ENCODE measurements around the gene RAB5IF. TPM values are rescaled to one million over a fixed set of nuclear protein-coding genes. Genes with fewer than 3 reads are reported as not detected.

RAB5IF gene
- total and polyA plus RNA-seq, 9 of the 15 experiments (the other 6 are each of a cell fraction or from before 2014, with no cell fraction given): 26.5 to 198 (median 134) TPM

DNA sequence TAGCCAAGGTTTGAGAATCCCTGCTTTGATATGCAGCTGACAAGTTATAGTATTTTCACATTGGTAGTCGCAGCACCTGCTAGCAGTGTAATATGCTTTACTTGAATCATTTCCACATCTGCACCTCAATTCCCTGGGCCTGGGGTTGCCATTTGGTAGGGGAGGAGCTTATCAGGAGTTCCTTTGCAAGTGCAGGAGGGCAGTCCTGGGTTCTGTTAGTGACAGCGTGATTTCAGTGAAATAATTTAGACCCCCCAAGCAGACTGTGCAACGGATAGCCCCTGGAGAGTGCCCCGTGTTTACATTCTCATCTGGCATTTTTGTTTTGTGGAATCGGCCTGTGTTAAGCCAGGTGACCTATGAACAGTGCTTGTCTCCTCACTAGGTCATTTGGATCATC, 6.0 kb downstream of the RAB5IF start (continued):
- TF ChIP-seq, protein P1, sequence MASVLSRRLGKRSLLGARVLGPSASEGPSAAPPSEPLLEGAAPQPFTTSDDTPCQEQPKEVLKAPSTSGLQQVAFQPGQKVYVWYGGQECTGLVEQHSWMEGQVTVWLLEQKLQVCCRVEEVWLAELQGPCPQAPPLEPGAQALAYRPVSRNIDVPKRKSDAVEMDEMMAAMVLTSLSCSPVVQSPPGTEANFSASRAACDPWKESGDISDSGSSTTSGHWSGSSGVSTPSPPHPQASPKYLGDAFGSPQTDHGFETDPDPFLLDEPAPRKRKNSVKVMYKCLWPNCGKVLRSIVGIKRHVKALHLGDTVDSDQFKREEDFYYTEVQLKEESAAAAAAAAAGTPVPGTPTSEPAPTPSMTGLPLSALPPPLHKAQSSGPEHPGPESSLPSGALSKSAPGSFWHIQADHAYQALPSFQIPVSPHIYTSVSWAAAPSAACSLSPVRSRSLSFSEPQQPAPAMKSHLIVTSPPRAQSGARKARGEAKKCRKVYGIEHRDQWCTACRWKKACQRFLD (CRISPR knock-in tag; IDR thresholded peaks at IDR 0.05): no peak
- TF ChIP-seq ARID4B (CRISPR knock-in tag; IDR thresholded peaks at IDR 0.05) (no peak), SMARCA5 (IDR thresholded peaks at IDR 0.05) (no peak), ZNF165 (CRISPR knock-in tag; IDR thresholded peaks at IDR 0.05; ENCODE audit: borderline replicate concordance) (no peak), ZSCAN29 (IDR thresholded peaks at IDR 0.05) (no peak), KDM5B (IDR thresholded peaks at IDR 0.05; ENCODE audit: insufficient replicate concordance, low read depth, low read length) (no peak), BRF2 (IDR thresholded peaks at IDR 0.05; ENCODE audit: borderline replicate concordance, insufficient read depth, insufficient read length) (no peak), NR0B1 (IDR thresholded peaks at IDR 0.05; ENCODE audit: partially characterized antibody) (no peak)
- TF ChIP-seq, protein P2, sequence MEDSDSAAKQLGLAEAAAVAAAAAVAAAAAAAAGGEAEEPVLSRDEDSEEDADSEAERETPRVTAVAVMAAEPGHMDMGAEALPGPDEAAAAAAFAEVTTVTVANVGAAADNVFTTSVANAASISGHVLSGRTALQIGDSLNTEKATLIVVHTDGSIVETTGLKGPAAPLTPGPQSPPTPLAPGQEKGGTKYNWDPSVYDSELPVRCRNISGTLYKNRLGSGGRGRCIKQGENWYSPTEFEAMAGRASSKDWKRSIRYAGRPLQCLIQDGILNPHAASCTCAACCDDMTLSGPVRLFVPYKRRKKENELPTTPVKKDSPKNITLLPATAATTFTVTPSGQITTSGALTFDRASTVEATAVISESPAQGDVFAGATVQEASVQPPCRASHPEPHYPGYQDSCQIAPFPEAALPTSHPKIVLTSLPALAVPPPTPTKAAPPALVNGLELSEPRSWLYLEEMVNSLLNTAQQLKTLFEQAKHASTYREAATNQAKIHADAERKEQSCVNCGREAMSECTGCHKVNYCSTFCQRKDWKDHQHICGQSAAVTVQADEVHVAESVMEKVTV (CRISPR knock-in tag; IDR thresholded peaks at IDR 0.05): no peak

Measured in K562 (cell line).